ENCODE data around the gene SH3D19.
"Not testable (repeated sequence)": the region's sequence is repeated elsewhere in the genome, so short reads cannot be mapped to it uniquely, and the experiment has no call there.

The SH3D19 gene

GRCh38 chr4:151087467-151087866, 237.9 kb downstream of the SH3D19 start:
- no peak for DNase-seq

GRCh38 chr4:151077978-151078377, 247.4 kb downstream of the SH3D19 start:
- DNase-seq = not testable (repeated sequence)

- DNase-seq = no peak
These were observed 250.9 kb downstream of the SH3D19 start for GRCh38 chr4:151074416-151074916.

Data from fibroblast of skin of right biceps (primary cell).